Smooth muscle cell (in vitro differentiated cells): ENCODE measurements around the gene MFSD11. TPM values are rescaled to one million over a fixed set of nuclear protein-coding genes. Genes with fewer than 3 reads are reported as not detected.
"Not testable (repeated sequence)": the region's sequence is repeated elsewhere in the genome, so short reads cannot be mapped to it uniquely, and the experiment has no call there.

Experiments used
- DNase-seq: peaks from one replicate; lab custom pipeline; 2025; ENCODE audit not compliant: unreplicated experiment; lab: John Stamatoyannopoulos, UW
- H2AFZ ChIP-seq: fragments of 200-600 bp; sonication (generic); 2 replicates; pipeline ENCODE4 v1.6.0; 2016; ENCODE audit warnings: antibody characterized with exemption, low read depth, mild to moderate bottlenecking
- H3F3A ChIP-seq: fragments of 200-600 bp; sonication (generic); 2 replicates; pipeline ENCODE4 v1.6.0; 2017; ENCODE audit warnings: antibody characterized with exemption, low read depth
- H3K27ac ChIP-seq: fragments of 200-600 bp; sonication (generic); 2 replicates; pipeline ENCODE4 v1.5.1; 2016; ENCODE audit warnings: low read depth, mild to moderate bottlenecking
- H3K27me3 ChIP-seq: fragments of 200-600 bp; sonication (generic); 2 replicates; pipeline ENCODE4 v1.6.1; 2016; ENCODE audit warnings: low read depth, mild to moderate bottlenecking
- H3K36me3 ChIP-seq: fragments of 200-600 bp; sonication (generic); 2 replicates; pipeline ENCODE4 v1.5.1; 2016; ENCODE audit warnings: low read depth
- H3K4me1 ChIP-seq: fragments of 200-600 bp; sonication (generic); 2 replicates; pipeline ENCODE4 v1.5.1; 2016; ENCODE audit warnings: low read depth
- H3K4me2 ChIP-seq: fragments of 200-600 bp; sonication (generic); 2 replicates; pipeline ENCODE4 v1.6.0; 2016; ENCODE audit warnings: mild to moderate bottlenecking
- H3K4me3 ChIP-seq: fragments of 200-600 bp; sonication (generic); 2 replicates; pipeline ENCODE4 v1.5.1; 2016; ENCODE audit warnings: mild to moderate bottlenecking
- H3K79me2 ChIP-seq: fragments of 200-600 bp; sonication (generic); 2 replicates; pipeline ENCODE4 v1.6.0; 2016; ENCODE audit warnings: low read depth, mild to moderate bottlenecking
- H3K9ac ChIP-seq: fragments of 200-600 bp; sonication (generic); 2 replicates; pipeline ENCODE4 v1.6.0; 2016; ENCODE audit warnings: low read depth
- H3K9me3 ChIP-seq: fragments of 200-600 bp; sonication (generic); replicated peaks from 2 replicates; pipeline ENCODE4 v1.5.1; 2016; ENCODE audit warnings: low read depth
- H4K20me1 ChIP-seq: fragments of 200-600 bp; sonication (generic); 2 replicates; pipeline ENCODE4 v1.6.0; 2016; ENCODE audit warnings: low read depth
- CTCF ChIP-seq: fragments of 200-600 bp; sonication (generic); IDR thresholded peaks from 2 replicates; pipeline ENCODE4 v1.5.1; 2017; ENCODE audit warnings: borderline replicate concordance, mild to moderate bottlenecking, antibody characterized with exemption; ENCODE audit not compliant: insufficient read depth, poor library complexity, severe bottlenecking
- whole genome bisulfite sequencing: methylation state at CpG from one replicate; pipeline ENCODE4 v1.1.7; 2016; ENCODE audit warnings: low lambda C conversion rate; 5-methylcytosine and 5-hydroxymethylcytosine counted together
- polyA plus RNA-seq: library from polyadenylated mRNA; unstranded; fragments of >200 nt; fragmentation: Nextera tagmentation; extraction: Ambion mirVana; gene quantifications from 2 replicates; pipeline ENCODE4 v1.2.1, GENCODE V29; 2016
- total RNA-seq: library from RNA; depleted of rRNA; stranded (reverse); fragments of >200 nt; gene quantifications from 2 replicates; pipeline ENCODE4 v1.2.3, GENCODE V29; 2014

MFSD11 gene
- total and polyA plus RNA-seq, 2 experiments from 2014 or later, result 28.1 to 56.6 TPM

- peaks cover 44% of the 10 kb centered on the region for H3K79me2 ChIP-seq
- peak overlapping the region; percentile 98 for H3K27ac ChIP-seq
- H4K20me1 ChIP-seq, result peaks cover 67% of the 10 kb centered on the region
- no peak overlapping the region for H2AFZ ChIP-seq
- no peaks in the 10 kb centered on the region for H3K9me3 ChIP-seq
- H3K4me1 ChIP-seq, result peaks cover 32% of the 10 kb centered on the region
- H3K27me3 ChIP-seq, result no peaks in the 10 kb centered on the region
- peak overlapping the region; percentile 90 for H3K4me2 ChIP-seq
- 39% methylated on average over 14 of the region's 14 CpGs for WGBS
- H3K4me3 ChIP-seq, result peak overlapping the region; percentile 81
- peak overlapping the region; percentile 62 for H3K9ac ChIP-seq
- H3F3A ChIP-seq, result peaks cover 27% of the 10 kb centered on the region
- DNase-seq, result no peak
- H3K36me3 ChIP-seq, result no peaks in the 10 kb centered on the region
- peak; percentile 30 for TF ChIP-seq CTCF
Measured at GRCh38 chr17:76707985-76708807, 29.7 kb upstream of the MFSD11 start.

- no peaks in the 10 kb centered on the region for H3K27me3 ChIP-seq
- peak overlapping the region; percentile 93 for H3K9ac ChIP-seq
- DNase-seq, result peak; percentile 73
- peaks cover 70% of the 10 kb centered on the region for H4K20me1 ChIP-seq
- H3K79me2 ChIP-seq, result peaks cover 37% of the 10 kb centered on the region
- H3K4me3 ChIP-seq, result peak overlapping the region; percentile 81
- H3K9me3 ChIP-seq, result no peaks in the 10 kb centered on the region
- peak overlapping the region; percentile 98 for H3K27ac ChIP-seq
- peaks cover 32% of the 10 kb centered on the region for H3K4me1 ChIP-seq
- peak overlapping the region; percentile 90 for H3K4me2 ChIP-seq
- no peak overlapping the region for H2AFZ ChIP-seq
- no peaks in the 10 kb centered on the region for H3K36me3 ChIP-seq
- no peak for TF ChIP-seq CTCF
- 9% methylated on average over 29 of the region's 29 CpGs for WGBS
- H3F3A ChIP-seq, result peaks cover 27% of the 10 kb centered on the region
Measured at GRCh38 chr17:76709077-76709950, 28.6 kb upstream of the MFSD11 start.

GRCh38 chr17:76709951-76710862 is 27.7 kb upstream of the MFSD11 start:
- H3K36me3 ChIP-seq, H3K27me3 ChIP-seq, H3K9me3 ChIP-seq, H2AFZ ChIP-seq, DNase-seq: not testable (repeated sequence)
- H3K4me2 ChIP-seq, result peak overlapping the region; percentile 90
- H4K20me1 ChIP-seq, result peaks cover 70% of the 10 kb centered on the region
- H3K27ac ChIP-seq, result peak overlapping the region; percentile 98
- H3K9ac ChIP-seq, result peak overlapping the region; percentile 93
- peaks cover 25% of the 10 kb centered on the region for H3F3A ChIP-seq
- peak overlapping the region; percentile 81 for H3K4me3 ChIP-seq
- peaks cover 34% of the 10 kb centered on the region for H3K4me1 ChIP-seq
- 2% methylated on average over 21 of the region's 79 CpGs for WGBS
- H3K79me2 ChIP-seq, result peaks cover 31% of the 10 kb centered on the region
